Measurements from ENCODE around the gene LGALS12.

DNA sequence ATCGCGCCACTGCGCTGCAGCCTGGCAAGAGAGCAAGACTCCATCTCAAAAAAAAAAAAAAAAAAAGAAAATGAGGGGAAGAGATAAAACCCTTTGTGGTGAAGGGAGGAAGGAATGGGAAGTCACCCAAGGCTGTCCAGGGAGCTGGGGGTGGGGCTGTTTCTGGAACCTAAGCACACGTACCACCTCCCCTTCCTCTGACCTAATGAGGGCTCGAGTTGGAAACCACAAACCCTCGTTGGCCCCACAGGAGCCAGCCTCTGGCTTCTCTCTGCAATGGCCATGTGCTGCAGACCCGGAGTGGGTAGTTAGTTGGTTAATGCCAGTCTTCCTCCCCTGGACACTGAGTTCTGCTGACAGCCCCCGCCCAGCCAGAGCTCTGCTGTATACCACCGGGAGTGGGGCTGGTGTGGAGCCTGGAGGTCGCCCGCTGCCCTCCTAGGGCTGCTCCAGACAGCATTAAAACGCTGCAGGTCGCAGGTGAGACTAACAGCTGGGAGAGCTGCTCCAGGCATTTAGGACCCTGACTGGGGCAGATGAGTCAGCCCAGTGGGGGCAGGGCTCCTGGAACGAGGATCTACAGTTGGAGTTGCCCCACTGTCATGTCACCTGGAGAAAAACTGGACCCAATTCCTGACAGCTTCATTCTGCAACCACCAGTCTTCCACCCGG lies at the start of gene LGALS12:
- TF ChIP-seq, protein P1, sequence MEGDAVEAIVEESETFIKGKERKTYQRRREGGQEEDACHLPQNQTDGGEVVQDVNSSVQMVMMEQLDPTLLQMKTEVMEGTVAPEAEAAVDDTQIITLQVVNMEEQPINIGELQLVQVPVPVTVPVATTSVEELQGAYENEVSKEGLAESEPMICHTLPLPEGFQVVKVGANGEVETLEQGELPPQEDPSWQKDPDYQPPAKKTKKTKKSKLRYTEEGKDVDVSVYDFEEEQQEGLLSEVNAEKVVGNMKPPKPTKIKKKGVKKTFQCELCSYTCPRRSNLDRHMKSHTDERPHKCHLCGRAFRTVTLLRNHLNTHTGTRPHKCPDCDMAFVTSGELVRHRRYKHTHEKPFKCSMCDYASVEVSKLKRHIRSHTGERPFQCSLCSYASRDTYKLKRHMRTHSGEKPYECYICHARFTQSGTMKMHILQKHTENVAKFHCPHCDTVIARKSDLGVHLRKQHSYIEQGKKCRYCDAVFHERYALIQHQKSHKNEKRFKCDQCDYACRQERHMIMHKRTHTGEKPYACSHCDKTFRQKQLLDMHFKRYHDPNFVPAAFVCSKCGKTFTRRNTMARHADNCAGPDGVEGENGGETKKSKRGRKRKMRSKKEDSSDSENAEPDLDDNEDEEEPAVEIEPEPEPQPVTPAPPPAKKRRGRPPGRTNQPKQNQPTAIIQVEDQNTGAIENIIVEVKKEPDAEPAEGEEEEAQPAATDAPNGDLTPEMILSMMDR (IDR thresholded peaks at IDR 0.05; ENCODE audit: insufficient read depth, low read depth, low read length) = no peak
- no peak for TF ChIP-seq EZH2 (IDR thresholded peaks at IDR 0.05; ENCODE audit: insufficient read depth, low read length)

All from astrocyte (in vitro differentiated cells and primary cell).